Measurements from ENCODE around the gene GPR25.
"Not testable (repeated sequence)": the region's sequence is repeated elsewhere in the genome, so short reads cannot be mapped to it uniquely, and the experiment has no call there.

The GPR25 gene

DNA sequence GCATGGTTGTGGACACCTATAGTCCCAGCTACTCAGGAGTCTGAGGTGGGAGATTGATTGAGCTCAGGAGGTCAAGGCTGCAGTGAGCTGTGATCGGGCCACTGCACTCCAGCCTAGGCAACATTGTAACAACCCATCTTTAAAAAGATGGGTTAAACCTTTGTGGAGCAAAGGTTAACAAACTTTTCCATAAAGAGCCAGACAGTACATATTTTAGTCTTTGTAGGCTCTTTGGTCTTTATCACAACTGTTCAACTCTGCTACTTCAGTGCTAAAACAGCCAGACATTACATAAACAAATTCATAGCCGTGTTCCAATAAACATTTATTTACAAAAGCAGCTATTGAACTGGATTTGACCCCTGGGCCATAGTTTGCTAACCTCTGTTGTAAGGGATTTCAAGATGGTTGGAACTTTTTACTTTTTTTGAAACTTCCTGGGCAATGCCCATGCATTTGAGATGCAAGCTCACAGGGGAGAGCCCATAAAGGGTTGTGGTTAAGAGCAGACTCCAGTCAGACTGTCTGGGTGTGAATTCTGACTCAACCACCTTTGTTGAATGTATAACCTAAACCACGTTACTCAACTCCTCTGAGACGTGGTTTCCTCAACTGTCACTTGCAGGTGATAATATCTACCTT is 32.8 kb downstream of the GPR25 start:
- no peak overlapping the region for H3K4me3 ChIP-seq (ENCODE audit: low read length)
- TF ChIP-seq ZNF274 (IDR thresholded peaks at IDR 0.05; ENCODE audit: low read depth, low read length): no peak

DNA sequence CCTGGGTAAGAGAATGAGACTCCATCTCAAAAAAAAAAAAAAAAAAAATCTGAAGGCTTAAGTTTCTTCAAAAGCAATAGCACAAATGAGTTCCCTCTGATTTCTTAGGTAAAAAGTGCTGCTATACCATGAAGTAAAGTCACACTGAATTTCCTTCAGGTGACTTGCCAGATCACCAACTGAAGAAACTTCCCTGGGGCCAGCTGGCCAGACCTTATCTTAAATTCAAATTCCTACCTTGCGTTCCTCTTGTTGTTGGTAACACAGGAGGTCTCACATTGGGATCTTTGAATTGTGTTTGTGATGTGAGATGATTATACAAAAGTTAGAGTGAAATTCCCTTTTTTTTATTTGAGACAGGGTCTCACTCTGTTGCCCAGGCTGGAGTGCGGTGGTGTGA is 33.7 kb downstream of the GPR25 start:
- H3K4me3 ChIP-seq (ENCODE audit: low read length): no peak overlapping the region
- TF ChIP-seq ZNF274 (IDR thresholded peaks at IDR 0.05; ENCODE audit: low read depth, low read length): no peak

DNA sequence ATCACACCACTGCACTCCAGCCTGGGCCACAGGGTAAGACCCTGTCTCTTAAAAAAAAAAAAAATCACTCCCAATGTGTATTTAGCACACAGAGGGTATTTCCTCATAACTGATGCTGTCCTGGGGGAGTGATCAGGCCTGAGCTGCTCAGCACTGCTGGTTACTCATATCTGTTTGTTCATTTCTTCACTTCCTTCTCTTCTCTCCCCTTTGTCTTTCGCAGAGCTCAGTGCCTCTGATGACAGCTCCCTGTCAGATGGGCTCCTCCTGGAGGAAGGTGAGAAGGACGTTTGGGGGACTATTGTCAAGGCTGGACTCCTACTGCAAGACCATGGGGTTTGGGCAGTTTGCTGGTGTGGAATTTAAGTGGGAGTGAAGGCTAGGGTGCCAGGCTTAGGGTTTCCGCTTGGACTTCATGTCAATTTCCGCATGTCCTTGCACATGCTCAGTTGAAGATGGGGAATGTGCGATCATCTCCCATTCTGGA is 34.9 kb downstream of the GPR25 start:
- H3K4me3 ChIP-seq (ENCODE audit: low read length): no peak overlapping the region
- no peak for TF ChIP-seq ZNF274 (IDR thresholded peaks at IDR 0.05; ENCODE audit: low read depth, low read length)

DNA sequence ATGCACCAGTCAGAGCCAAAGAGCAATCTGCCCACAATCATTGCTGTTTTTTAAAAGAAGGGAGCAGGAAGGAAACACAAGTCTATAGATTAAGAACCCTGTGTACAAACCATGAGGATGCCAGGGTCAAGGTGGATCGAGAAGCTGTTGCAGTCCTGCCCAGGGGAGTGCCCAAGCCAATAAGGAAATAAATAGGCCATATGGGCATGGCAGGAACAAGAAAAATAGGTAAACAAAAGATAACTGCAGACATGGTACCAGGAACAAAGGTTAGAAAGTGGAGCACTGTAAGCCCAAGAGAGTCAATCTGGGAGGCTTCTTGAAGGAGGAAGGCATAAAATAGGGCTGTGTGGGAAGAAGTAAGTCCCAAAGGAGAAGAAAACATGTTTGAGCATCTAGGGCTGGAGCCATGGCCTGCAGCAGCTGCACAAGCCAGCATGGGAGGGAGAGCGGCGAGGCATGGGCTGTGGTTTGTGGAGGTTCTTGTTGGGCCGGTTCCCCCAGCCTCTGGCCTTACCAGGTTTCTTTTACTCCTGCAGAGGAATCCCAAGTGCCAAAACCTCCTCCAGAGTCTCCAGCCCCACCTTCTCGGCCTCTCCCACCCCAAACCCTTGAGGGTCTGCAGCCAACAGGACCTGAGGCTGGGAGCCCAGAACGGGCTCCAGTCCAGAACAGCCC is 35.5 kb downstream of the GPR25 start:
- no peak overlapping the region for H3K4me3 ChIP-seq (ENCODE audit: low read length)
- no peak for TF ChIP-seq ZNF274 (IDR thresholded peaks at IDR 0.05; ENCODE audit: low read depth, low read length)

DNA sequence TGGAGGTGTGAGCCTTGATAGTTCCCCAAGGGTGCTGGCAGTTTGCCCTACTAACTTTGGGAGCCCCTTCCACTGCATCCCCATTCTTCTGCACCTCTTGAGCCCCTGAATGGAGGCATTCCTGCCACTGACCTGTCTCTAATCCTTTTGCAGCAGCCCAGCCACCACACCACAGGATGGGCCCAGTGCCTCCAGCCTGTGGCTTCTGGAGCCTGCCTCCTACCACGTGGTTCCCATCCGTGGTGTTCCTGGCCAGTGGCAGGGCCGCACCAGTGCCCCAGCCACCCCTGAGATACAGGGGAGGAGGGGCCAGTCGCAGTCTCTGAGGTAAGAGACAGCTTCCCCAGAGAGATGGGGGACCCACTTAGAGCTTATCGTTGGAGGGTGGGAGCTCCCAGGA is 36.3 kb downstream of the GPR25 start:
- TF ChIP-seq ZNF274 (IDR thresholded peaks at IDR 0.05; ENCODE audit: low read depth, low read length): no peak
- H3K4me3 ChIP-seq (ENCODE audit: low read length): no peak overlapping the region

DNA sequence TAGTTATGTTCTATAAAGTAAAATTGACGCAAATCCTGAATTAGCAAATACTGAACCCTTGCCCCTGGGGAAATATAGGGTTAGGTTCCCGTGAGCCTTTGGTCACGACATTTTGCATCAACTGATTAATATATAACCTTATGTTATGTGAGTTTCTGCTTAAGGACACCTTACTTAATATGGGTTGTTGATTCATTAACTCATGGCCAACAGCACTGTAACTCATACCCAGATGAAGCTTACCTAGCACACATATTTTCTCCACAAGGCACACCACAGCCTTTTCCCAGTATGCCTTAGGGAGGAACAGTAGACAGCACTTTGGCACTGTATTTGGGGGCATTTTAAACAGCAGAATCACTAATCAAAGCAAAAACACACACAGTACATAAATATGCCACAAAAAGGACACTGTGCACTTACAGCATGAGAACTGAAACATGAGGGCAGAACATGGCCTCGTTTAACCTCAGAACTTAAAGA is 37.0 kb downstream of the GPR25 start:
- H3K4me3 ChIP-seq (ENCODE audit: low read length): no peak overlapping the region
- no peak for TF ChIP-seq ZNF274 (IDR thresholded peaks at IDR 0.05; ENCODE audit: low read depth, low read length)

DNA sequence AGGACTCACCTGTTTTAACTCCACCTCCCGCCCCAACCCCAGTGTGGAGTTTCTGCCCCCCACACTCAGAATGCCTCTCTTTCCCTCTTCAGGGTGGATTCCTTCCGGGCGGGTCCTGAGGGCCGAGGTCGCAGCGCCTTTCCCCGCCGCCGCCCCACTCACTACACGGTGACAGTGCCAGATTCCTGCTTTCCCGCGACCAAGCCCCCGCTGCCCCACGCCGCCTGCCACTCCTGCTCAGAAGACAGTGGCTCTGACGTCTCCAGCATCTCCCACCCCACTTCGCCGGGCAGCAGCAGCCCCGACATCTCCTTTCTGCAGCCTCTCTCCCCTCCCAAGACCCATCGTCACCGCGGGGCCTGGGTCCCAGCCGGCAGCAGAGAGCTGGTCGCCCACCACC is 38.6 kb downstream of the GPR25 start:
- no peak for TF ChIP-seq ZNF274 (IDR thresholded peaks at IDR 0.05; ENCODE audit: low read depth, low read length)
- H3K4me3 ChIP-seq (ENCODE audit: low read length): no peak overlapping the region

DNA sequence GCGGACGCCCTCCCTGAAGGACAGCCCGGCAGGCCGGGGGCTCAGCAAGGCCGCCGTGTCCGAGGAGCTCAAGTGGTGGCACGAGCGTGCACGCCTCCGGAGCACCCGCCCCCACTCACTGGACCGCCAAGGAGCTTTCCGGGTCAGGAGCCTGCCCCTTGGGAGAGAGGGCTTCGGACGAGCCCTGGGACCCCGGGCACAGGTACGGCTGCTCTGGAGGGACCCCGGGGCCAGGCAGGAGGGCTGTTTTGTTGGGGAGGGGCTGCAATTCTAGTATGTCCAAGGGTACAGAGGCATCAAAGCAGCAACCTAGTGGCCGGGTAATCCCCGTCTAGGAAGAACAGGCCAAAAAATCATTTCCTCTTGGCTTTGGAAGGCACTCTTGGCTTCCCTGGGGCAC is 39.2 kb downstream of the GPR25 start:
- not testable (repeated sequence) for H3K4me3 ChIP-seq (ENCODE audit: low read length)

DNA sequence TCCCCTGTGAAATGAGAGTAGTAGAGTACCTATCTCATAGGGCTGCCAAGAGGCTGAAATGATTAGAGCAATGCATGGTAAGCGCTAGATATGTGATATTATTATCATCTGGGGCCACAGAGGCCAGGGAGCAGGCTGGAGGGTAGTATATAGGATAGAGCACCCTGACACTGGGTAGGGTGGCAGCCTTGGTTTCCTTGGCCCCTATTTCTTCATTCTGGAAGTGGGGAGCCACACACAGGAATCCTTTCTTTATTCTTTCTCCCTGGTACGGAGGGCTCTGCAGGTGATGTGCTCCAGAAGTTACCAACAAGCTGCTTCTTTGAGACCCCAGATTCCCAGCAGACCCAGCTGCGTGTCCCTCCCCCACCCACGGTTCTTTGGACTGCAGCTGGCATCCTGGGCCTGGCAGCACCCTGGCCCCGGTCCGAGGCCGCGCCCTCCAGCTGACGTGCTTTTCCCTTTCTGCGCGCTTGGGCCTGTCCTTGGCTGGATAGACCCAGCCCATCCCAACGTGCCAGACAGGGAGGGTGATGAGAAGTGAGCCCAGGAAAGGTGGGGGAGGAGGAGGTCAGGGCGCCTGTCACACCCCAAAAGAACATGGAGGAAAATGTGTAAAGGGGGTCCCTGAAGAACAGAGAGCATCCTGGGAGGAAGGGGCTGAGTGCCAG is 40.1 kb downstream of the GPR25 start:
- no peak overlapping the region for H3K4me3 ChIP-seq (ENCODE audit: low read length)
- TF ChIP-seq ZNF274 (IDR thresholded peaks at IDR 0.05; ENCODE audit: low read depth, low read length): no peak

DNA sequence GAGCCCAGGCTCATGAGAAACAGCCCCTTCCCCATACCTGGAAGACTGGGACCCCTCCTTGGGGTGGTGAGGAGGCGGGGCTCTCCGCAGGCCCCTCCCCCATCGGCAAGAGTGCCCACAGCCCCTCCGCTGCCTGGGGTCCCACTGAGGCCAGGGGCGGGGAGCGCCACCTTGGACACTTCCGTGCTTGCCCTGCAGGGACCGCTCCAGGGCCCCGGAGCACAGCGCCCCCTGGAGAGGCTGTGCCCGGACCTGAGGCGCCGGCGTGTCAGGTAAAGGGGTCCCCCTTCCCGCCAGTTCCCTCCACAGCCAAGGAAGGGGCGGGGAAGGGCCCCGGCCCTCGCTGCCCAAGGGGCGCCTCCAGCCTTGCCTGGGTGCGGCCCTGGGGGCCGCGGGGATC is 43.4 kb downstream of the GPR25 start:
- TF ChIP-seq ZNF274 (IDR thresholded peaks at IDR 0.05; ENCODE audit: low read depth, low read length): no peak
- no peak overlapping the region for H3K4me3 ChIP-seq (ENCODE audit: low read length)

DNA sequence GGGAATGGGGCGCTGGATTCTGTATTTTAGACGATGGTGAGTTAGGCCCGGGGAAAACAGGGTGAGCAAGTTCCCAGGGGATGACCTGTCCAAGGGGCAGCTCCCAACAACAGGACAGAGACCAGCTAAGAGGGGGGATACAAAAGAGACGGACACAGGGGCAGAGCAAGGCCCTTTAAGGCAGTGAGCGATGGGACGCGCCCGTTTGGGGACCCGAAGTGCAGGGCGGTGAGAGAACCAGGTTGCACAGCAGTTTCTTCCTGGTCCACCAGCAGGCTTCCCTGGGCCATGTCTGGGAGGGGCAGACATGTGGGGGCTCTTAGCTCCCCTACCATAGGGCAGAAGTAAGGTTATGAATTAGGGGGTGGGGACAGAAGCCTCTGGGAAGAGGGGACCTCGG is 43.9 kb downstream of the GPR25 start:
- no peak for TF ChIP-seq ZNF274 (IDR thresholded peaks at IDR 0.05; ENCODE audit: low read depth, low read length)
- H3K4me3 ChIP-seq (ENCODE audit: low read length): no peak overlapping the region

DNA sequence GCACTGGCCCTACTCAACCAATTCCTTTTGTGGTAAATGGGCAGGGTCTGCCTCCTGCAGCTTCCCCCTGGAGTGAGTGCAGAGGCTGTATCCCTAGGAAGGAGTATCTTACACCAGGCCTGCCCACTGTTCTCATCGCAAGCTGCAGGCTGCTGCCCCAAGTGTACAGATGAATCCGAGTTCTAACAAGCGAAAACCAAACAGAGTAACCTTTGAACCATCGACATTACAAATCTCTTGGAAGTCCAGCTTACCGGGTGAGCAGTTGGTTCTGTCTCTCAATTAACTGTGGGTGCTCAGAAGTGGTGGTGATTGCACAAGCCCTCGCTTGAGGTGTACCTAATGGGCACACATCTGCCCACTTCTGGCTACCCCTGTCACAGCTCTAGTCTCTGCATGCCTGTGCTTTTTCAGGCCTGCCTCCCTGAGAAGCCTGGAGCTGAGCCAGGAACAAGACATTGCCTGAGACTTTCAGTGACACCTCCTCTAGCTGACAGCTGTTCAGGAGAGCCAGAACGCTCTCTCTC is 44.6 kb downstream of the GPR25 start:
- H3K4me3 ChIP-seq (ENCODE audit: low read length): no peak overlapping the region
- no peak for TF ChIP-seq ZNF274 (IDR thresholded peaks at IDR 0.05; ENCODE audit: low read depth, low read length)

DNA sequence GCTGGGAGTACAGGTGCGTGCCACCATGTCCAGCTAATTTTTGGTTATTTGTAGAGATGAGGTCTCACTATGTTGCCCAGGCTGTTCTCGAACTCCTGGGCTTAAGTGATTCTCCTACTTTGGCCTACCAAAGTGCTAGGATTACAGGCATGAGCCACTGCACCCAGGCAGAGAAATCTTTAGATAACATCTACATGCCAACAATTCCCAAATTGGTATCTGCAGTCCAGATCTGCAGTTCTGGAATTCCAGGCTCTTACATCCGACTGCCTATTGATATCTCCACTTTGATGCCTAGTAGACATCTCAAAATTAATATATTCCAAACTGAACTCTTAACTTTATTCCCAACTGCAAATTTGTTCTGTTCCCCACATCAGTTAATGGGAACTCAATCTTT is 45.2 kb downstream of the GPR25 start:
- H3K4me3 ChIP-seq (ENCODE audit: low read length): no peak overlapping the region
- no peak for TF ChIP-seq ZNF274 (IDR thresholded peaks at IDR 0.05; ENCODE audit: low read depth, low read length)

DNA sequence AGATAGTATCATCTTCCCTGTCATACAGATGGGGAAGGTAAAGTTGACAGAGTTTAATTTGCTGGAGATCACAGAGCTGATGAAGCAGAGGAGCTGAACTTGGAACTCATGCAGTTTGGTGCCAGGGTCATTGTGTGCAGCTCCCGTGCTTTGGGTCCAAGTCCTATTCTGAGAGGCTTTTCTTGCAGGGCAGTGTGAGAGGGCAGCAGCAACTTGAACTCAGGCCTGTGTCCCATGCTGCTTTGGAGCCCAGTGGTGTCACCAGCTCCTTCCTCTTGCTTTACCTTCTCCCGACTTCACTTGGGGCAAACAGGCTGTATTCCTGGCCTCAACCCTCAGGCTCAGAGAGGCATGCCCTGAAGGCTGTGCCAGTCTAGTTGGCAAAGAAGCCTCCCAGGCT is 46.6 kb downstream of the GPR25 start:
- TF ChIP-seq ZNF274 (IDR thresholded peaks at IDR 0.05; ENCODE audit: low read depth, low read length): no peak
- no peak overlapping the region for H3K4me3 ChIP-seq (ENCODE audit: low read length)

DNA sequence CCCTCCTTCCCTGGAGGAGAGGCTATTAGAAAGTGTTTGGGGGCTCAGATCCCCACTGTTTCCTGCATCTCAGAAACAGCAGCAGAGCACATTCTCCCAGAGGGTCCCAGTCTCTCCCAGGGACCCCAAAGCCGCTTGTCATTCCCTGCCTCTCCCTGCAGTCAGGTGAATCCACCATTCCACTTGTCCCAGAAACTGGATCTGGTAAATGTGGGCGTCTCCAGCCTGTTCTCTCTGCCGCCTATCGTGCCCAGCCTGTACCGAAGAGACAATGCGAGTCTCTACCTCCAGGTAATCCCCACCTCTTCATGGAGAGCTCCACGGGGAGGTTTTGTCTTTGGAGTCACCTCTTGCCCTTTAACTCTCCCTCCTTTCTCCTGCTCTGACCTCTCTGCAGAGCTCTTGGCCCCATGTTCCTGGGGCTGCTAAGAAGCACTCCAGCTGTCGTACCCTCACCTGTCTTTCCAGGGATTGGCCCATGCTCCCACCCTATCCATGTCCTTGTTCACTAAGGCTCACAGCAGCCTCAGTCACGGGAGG is 48.9 kb downstream of the GPR25 start:
- H3K4me3 ChIP-seq (ENCODE audit: low read length): no peak overlapping the region
- no peak for TF ChIP-seq ZNF274 (IDR thresholded peaks at IDR 0.05; ENCODE audit: low read depth, low read length)
